H9 (cell line): ENCODE measurements around the gene F7. TPM values are rescaled to one million over a fixed set of nuclear protein-coding genes. Genes with fewer than 3 reads are reported as not detected.

Experiments used
- DNase-seq: peaks from one replicate; pipeline ENCODE4 v3.0.0-alpha.2; 2017
- H2AFZ ChIP-seq: one replicate; pipeline ENCODE4 v1.6.1; 2013; ENCODE audit warnings: mild to moderate bottlenecking, low read length, control low read depth, moderate library complexity
- H2AK5ac ChIP-seq: 2 replicates; pipeline ENCODE4 v1.6.1; 2013; ENCODE audit warnings: low read length, control low read depth, mixed read lengths; ENCODE audit not compliant: insufficient read length
- H2BK120ac ChIP-seq: one replicate; pipeline ENCODE4 v1.6.1; 2013; ENCODE audit warnings: low read depth, mild to moderate bottlenecking, low read length, control low read depth, inconsistent platforms; ENCODE audit not compliant: poor library complexity, severe bottlenecking
- H2BK12ac ChIP-seq: 2 replicates; pipeline ENCODE4 v1.6.1; 2013; ENCODE audit warnings: low read length, control low read depth, mixed read lengths, low read depth; ENCODE audit not compliant: insufficient read length
- H2BK15ac ChIP-seq: 2 replicates; pipeline ENCODE4 v1.6.1; 2013; ENCODE audit warnings: low read depth, low read length, control low read depth
- H2BK20ac ChIP-seq: one replicate; pipeline ENCODE4 v1.6.1; 2013; ENCODE audit warnings: low read depth, mild to moderate bottlenecking, low read length, control low read depth, inconsistent platforms; ENCODE audit not compliant: poor library complexity, severe bottlenecking
- H2BK5ac ChIP-seq: 2 replicates; pipeline ENCODE4 v1.6.1; 2013; ENCODE audit warnings: low read length, control low read depth, mixed read lengths; ENCODE audit not compliant: insufficient read length
- H3K14ac ChIP-seq: 2 replicates; pipeline ENCODE4 v1.6.1; 2013; ENCODE audit warnings: low read length, control low read depth; ENCODE audit not compliant: insufficient read depth
- H3K18ac ChIP-seq: 2 replicates; pipeline ENCODE4 v1.6.1; 2013; ENCODE audit warnings: low read depth, mild to moderate bottlenecking, mixed read lengths, low read length, control low read depth; ENCODE audit not compliant: insufficient read length
- H3K23ac ChIP-seq: 2 replicates; pipeline ENCODE4 v1.6.1; 2013; ENCODE audit warnings: low read length, control low read depth, mixed read lengths, low read depth; ENCODE audit not compliant: insufficient read length
- H3K23me2 ChIP-seq: 2 replicates; pipeline ENCODE4 v1.6.1; 2013; ENCODE audit warnings: low read depth, mild to moderate bottlenecking, mixed read lengths, low read length, control low read depth; ENCODE audit not compliant: insufficient read length, poor library complexity, severe bottlenecking
- H3K27ac ChIP-seq: 2 replicates; pipeline ENCODE4 v1.5.1; 2013; ENCODE audit warnings: low read length, control low read depth, mixed read lengths, low read depth; ENCODE audit not compliant: insufficient read length
- H3K27me3 ChIP-seq: 2 replicates; pipeline ENCODE4 v1.6.1; 2013; ENCODE audit warnings: low read length, control low read depth, inconsistent platforms; ENCODE audit not compliant: insufficient read depth
- H3K4ac ChIP-seq: 2 replicates; pipeline ENCODE4 v1.6.1; 2013; ENCODE audit warnings: low read depth, mild to moderate bottlenecking, control low read depth, inconsistent platforms, low read length, moderate library complexity
- H3K4me1 ChIP-seq: 2 replicates; pipeline ENCODE4 v1.6.1; 2013; ENCODE audit warnings: low read length, control low read depth, inconsistent platforms; ENCODE audit not compliant: insufficient read depth
- H3K4me2 ChIP-seq: 2 replicates; pipeline ENCODE4 v1.6.1; 2013; ENCODE audit warnings: low read length, control low read depth, mixed read lengths; ENCODE audit not compliant: insufficient read length, insufficient read depth
- H3K56ac ChIP-seq: 2 replicates; pipeline ENCODE4 v1.6.1; 2013; ENCODE audit warnings: low read depth, mild to moderate bottlenecking, mixed read lengths, low read length, control low read depth; ENCODE audit not compliant: insufficient read length
- H3K79me1 ChIP-seq: 2 replicates; pipeline ENCODE4 v1.6.1; 2013; ENCODE audit warnings: low read depth, mild to moderate bottlenecking, moderate library complexity, low read length, control low read depth, inconsistent platforms; ENCODE audit not compliant: insufficient read depth, poor library complexity, severe bottlenecking
- H3K79me2 ChIP-seq: 2 replicates; pipeline ENCODE4 v1.6.1; 2013; ENCODE audit warnings: low read length, control low read depth, inconsistent platforms; ENCODE audit not compliant: insufficient read depth
- H3K9ac ChIP-seq: 2 replicates; pipeline ENCODE4 v1.6.1; 2013; ENCODE audit warnings: low read length, control low read depth, mixed read lengths; ENCODE audit not compliant: insufficient read length; ENCODE audit errors: extremely low read depth
- H3K9me3 ChIP-seq: one replicate; pipeline ENCODE4 v1.6.1; 2013; ENCODE audit warnings: low read depth, low read length, inconsistent platforms; ENCODE audit not compliant: control insufficient read depth
- H3T11ph ChIP-seq: one replicate; pipeline ENCODE4 v1.6.1; 2013; ENCODE audit warnings: mild to moderate bottlenecking, low read length, control low read depth, inconsistent platforms
- H4K20me1 ChIP-seq: one replicate; pipeline ENCODE4 v1.6.1; 2013; ENCODE audit not compliant: control insufficient read depth, insufficient read length, insufficient read depth
- H4K5ac ChIP-seq: 2 replicates; pipeline ENCODE4 v1.6.1; 2013; ENCODE audit warnings: low read depth, mild to moderate bottlenecking, mixed read lengths, low read length, control low read depth; ENCODE audit not compliant: insufficient read length
- H4K8ac ChIP-seq: replicated peaks from 2 replicates; pipeline ENCODE4 v1.6.1; 2013; ENCODE audit warnings: low read length, control low read depth, mixed read lengths, low read depth; ENCODE audit not compliant: insufficient read length
- H4K91ac ChIP-seq: 2 replicates; pipeline ENCODE4 v1.6.1; 2013; ENCODE audit warnings: low read depth, mild to moderate bottlenecking, moderate library complexity, mixed read lengths, low read length, control low read depth; ENCODE audit not compliant: insufficient read length
- H3K27ac Mint-ChIP-seq, 3 experiments: 2 replicates in 2 of 3; 3 replicates in 1 of 3; pipeline ENCODE4 v1.8.0; 2020 to 2021; ENCODE audit warnings: mixed read lengths in 3 of 3, mild to moderate bottlenecking in 1 of 3, moderate library complexity in 1 of 3
- H3K27me3 Mint-ChIP-seq: 2 replicates; pipeline ENCODE4 v1.8.0; 2021; ENCODE audit warnings: low read depth, mild to moderate bottlenecking, moderate library complexity, mixed read lengths
- H3K36me3 Mint-ChIP-seq, 3 experiments: 2 replicates in 2 of 3; 3 replicates in 1 of 3; pipeline ENCODE4 v1.8.0; 2020 to 2021; ENCODE audit warnings: low read depth in 3 of 3, mixed read lengths in 3 of 3; ENCODE audit not compliant: insufficient read depth in 1 of 3
- H3K4me1 Mint-ChIP-seq, 2 experiments: 2 replicates each; pipeline ENCODE4 v1.8.0; 2020; ENCODE audit warnings: mixed read lengths in 2 of 2
- H3K4me3 Mint-ChIP-seq, 2 experiments: 2 replicates in 1 of 2; 3 replicates in 1 of 2; pipeline ENCODE4 v1.8.0; 2020 to 2021; ENCODE audit warnings: mild to moderate bottlenecking in 2 of 2, mixed read lengths in 2 of 2, moderate library complexity in 1 of 2
- H3K9me3 Mint-ChIP-seq, 2 experiments: 2 replicates in 1 of 2; 3 replicates in 1 of 2; pipeline ENCODE4 v1.8.0; 2020; ENCODE audit warnings: mild to moderate bottlenecking in 2 of 2, mixed read lengths in 2 of 2, moderate library complexity in 1 of 2
- CTCF ChIP-seq: fragments of 200-600 bp; sonication (generic); conservative IDR thresholded peaks from 3 replicates; pipeline ENCODE4 v1.8.0; 2021; ENCODE audit warnings: antibody characterized with exemption, mild to moderate bottlenecking
- WGBS: extraction: QIAGEN DNeasy Blood & Tissue Kit; methylation state at CpG from one replicate; pipeline ENCODE4 v1.1.7; 2013; ENCODE audit warnings: missing lambda C conversion rate, low lambda C conversion rate, mixed read lengths; ENCODE audit not compliant: insufficient read length; ENCODE audit errors: extremely low coverage; 5-methylcytosine and 5-hydroxymethylcytosine counted together
- total RNA-seq: library from RNA; stranded (reverse); gene quantifications from 2 replicates; pipeline ENCODE4 v1.2.1, GENCODE V29; 2021

The F7 gene
- total RNA-seq, 1 experiment from 2014 or later = 0.81 TPM

GRCh38 chr13:113084943-113085540 lies 20.5 kb upstream of the F7 start:
- no peak overlapping the region for H4K91ac ChIP-seq
- WGBS = no CpG with 5 or more reads among the region's 24 CpGs
- no peak overlapping the region for H2BK120ac ChIP-seq
- H3K9ac ChIP-seq = no peak overlapping the region
- no peak overlapping the region for H4K8ac ChIP-seq
- H3K23me2 ChIP-seq = no peaks in the 10 kb centered on the region
- no peak overlapping the region for H3K27ac ChIP-seq
- no peaks in the 10 kb centered on the region for H3K27me3 Mint-ChIP-seq
- no peak overlapping the region for H2BK5ac ChIP-seq
- H3K79me1 ChIP-seq = no peaks in the 10 kb centered on the region
- no peaks in the 10 kb centered on the region for H3K9me3 Mint-ChIP-seq
- H3K4me1 ChIP-seq = no peaks in the 10 kb centered on the region; the same call in 1 of the 2 replicates
- H4K5ac ChIP-seq = no peak overlapping the region
- H3K4me3 Mint-ChIP-seq = no peak overlapping the region
- H3K56ac ChIP-seq = no peak overlapping the region
- H2AK5ac ChIP-seq = no peak overlapping the region
- no peak overlapping the region for H3K27ac Mint-ChIP-seq
- peaks cover 3 to 7% of the 10 kb centered on the region in 2 experiments for H3K4me1 Mint-ChIP-seq
- H3K18ac ChIP-seq = no peak overlapping the region
- no peak overlapping the region for H2BK20ac ChIP-seq
- H3K4me2 ChIP-seq = no peak overlapping the region
- no peaks in the 10 kb centered on the region for H3K27me3 ChIP-seq
- no peak overlapping the region; the same call in 1 of the 2 replicates for H3K14ac ChIP-seq
- no peak overlapping the region for H2BK12ac ChIP-seq
- H3T11ph ChIP-seq = no peak overlapping the region
- no peak overlapping the region for H3K23ac ChIP-seq
- no peak overlapping the region for H2BK15ac ChIP-seq
- H2AFZ ChIP-seq = no peak overlapping the region
- no peaks in the 10 kb centered on the region for H3K9me3 ChIP-seq
- no peaks in the 10 kb centered on the region for H3K79me2 ChIP-seq
- peaks cover 0 to 9% (median 6%) of the 10 kb centered on the region in 3 experiments; a peak in 4 of 7 replicates for H3K36me3 Mint-ChIP-seq
- no peak for TF ChIP-seq CTCF
- no peaks in the 10 kb centered on the region for H4K20me1 ChIP-seq
- no peak for DNase-seq
- no peak overlapping the region for H3K4ac ChIP-seq
